HL-60 (cell line): ENCODE results near the gene CDS2.

Experiments
- CTCF ChIP-seq: IDR thresholded peaks from one replicate; pipeline ENCODE4 v1.5.1; 2011; ENCODE audit warnings: low read length, control low read depth, inconsistent platforms; ENCODE audit not compliant: insufficient read depth
- GABPA ChIP-seq: IDR thresholded peaks from 2 replicates; pipeline ENCODE4 v1.6.1; 2012; ENCODE audit warnings: low read depth
- POLR2AphosphoS5 ChIP-seq: IDR thresholded peaks from 2 replicates; pipeline ENCODE4 v1.6.1; 2012; ENCODE audit warnings: low read depth
- REST ChIP-seq: IDR thresholded peaks from 2 replicates; pipeline ENCODE4 v1.6.1; 2012; ENCODE audit warnings: low read depth; ENCODE audit not compliant: insufficient replicate concordance

- TF ChIP-seq CTCF, result no peak
- no peak for TF ChIP-seq REST
- TF ChIP-seq GABPA, result no peak
- TF ChIP-seq POLR2AphosphoS5, result no peak
Measured at GRCh38 chr20:5133998-5134397, 7.2 kb downstream of the CDS2 start.
